DMS153 treated with DMSO at 0.1 percent for 48 hours (cell line): Measurements from ENCODE around the gene ZMYND8.
"Not testable (repeated sequence)": the region's sequence is repeated elsewhere in the genome, so short reads cannot be mapped to it uniquely, and the experiment has no call there.

ENCODE experiments used
- DNase-seq: peaks from one replicate; lab custom pipeline; 2025; ENCODE audit not compliant: unreplicated experiment; lab: John Stamatoyannopoulos, UW

The ZMYND8 gene

DNA sequence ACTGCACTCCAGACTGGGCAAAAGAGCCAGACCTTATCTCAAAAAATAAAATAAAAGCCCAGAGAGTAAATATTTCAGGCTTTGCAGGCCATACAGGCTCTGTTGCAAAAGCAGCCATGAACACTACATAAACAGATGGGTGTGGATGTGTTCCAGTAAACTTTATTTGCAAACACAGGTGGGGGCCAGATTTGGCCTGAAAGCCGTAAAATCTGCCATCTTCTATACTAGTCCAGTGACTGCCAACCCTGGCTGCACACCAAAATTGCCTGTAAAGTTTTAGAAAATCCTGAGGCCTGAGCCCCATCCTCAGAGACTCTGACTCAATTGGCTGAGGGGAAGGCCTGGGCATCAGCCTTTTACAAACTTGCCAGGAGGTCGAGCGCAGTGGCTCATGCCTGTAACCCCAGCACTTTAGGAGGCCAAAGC lies 103.6 kb downstream of the ZMYND8 start:
- DNase-seq: no peak

DNA sequence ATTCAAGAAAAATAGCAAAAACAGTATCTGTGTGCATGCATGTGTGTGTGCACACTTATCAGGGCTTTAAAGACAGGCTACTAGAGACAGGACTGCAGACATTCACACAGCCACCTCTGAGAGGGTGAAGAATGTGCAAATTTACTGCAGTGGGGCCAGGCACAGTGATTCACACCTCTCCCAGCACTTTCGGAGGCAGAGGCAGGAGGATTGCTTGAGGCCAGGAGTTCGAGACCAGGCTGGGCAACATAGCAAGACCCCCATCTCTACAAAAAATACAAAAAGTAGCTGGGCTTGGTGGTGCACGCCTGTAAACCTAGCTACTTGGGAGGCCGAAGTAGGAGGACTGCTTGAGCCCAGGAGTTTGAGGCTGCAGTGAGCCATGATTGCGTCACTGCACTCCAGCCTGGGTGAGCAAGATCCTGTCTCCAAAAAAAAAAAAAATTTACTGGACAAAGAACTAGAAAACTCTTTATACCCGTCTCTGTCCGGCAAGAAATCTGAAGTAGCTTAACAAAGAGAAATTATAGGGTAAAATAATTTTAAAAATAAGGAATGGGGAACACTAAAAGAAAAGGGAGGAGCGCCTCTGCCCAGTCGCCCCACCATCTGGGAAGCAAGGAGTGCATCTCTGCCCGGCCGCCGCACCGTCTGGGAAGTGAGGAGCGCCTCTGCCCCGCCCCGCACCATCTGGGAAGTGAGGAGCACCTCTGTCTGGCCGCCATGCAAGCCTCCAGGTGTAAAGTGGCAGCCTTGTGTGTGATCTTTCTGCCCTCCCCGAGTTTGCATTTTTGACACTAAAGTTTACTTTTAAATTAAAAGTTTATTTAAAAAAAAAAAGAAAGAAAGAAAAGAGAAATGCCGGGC lies 105.1 kb downstream of the ZMYND8 start:
- no peak for DNase-seq

- DNase-seq: no peak
These were observed 106.1 kb downstream of the ZMYND8 start for GRCh38 chr20:47250360-47250759.

DNA sequence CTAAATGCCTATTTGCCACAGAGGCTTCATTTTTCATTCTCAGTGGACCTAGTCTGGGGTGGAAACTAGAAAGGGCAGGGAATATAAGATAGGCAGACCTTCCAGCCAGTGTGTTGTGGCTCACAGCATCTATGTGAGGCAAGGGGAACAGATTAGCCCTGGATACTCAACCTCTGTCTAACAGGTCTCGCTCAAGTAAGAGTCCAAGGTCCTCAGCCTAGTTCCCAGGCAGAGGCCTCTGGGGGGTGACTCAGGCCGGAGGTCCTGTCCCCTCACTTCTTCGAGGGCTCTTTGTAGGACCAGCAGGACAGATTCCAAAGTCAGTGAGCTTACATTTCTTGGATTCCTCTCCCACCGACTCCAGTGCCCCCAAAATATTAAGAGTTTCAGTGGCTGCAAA lies 106.6 kb downstream of the ZMYND8 start:
- DNase-seq: no peak

GRCh38 chr20:47248448-47248966 lies 108.0 kb downstream of the ZMYND8 start:
- DNase-seq: no peak

- DNase-seq: no peak
These were observed 108.5 kb downstream of the ZMYND8 start for GRCh38 chr20:47247972-47248371.

DNA sequence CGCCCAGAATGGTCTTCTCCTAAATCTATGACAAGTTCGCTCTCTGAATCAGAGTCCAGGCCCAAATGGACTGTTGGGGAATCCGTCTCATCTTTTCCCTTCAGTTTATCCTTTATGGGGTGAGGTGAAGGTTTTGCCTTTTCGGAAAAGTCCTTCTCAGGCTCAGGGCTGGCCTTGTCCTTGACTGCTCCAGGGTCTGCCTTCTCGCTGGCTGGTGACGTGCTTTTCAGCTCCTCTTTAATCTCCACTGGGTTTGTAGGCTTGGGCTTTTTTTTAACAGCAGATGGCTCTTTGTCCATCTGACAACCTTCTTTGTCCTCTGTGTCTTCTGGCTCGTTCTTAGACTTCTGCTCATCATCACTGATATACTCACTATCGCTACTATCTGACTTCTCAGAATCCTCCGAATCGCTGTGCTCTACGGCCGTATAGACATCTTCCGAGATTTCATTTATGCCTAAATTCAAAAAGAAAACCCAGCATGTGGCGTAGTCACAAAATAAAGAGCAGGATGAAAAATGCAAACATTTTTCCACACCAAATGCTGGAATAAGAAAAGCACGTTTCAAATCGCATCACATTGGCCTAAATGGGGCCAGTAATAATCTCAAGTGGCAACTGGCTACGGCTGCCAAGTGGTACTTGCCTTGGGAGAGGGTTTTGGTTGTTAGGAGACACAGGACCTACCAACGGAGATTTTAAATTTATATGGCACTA lies 110.3 kb downstream of the ZMYND8 start:
- DNase-seq: no peak

GRCh38 chr20:47245166-47245565 lies 111.3 kb downstream of the ZMYND8 start:
- not testable (repeated sequence) for DNase-seq

DNA sequence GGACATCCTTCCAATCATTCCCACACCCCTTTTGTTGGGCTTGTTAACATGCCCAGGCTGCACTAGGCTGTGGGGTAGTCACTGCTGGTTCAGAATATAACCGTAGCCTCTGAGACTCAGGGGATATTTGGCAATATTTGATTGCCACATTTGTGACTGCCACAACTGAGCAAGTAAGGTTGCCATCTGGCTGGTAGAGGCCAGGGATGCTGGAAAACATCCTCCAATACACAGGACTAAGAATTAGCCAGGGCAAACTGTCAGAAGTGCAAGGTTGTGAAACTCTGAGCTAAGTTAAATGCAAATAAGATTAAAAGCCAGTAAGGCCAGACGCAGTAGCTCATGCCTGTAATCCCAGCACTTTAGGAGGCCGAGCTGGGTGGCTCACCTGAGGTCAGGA lies 112.0 kb downstream of the ZMYND8 start:
- no peak for DNase-seq

DNA sequence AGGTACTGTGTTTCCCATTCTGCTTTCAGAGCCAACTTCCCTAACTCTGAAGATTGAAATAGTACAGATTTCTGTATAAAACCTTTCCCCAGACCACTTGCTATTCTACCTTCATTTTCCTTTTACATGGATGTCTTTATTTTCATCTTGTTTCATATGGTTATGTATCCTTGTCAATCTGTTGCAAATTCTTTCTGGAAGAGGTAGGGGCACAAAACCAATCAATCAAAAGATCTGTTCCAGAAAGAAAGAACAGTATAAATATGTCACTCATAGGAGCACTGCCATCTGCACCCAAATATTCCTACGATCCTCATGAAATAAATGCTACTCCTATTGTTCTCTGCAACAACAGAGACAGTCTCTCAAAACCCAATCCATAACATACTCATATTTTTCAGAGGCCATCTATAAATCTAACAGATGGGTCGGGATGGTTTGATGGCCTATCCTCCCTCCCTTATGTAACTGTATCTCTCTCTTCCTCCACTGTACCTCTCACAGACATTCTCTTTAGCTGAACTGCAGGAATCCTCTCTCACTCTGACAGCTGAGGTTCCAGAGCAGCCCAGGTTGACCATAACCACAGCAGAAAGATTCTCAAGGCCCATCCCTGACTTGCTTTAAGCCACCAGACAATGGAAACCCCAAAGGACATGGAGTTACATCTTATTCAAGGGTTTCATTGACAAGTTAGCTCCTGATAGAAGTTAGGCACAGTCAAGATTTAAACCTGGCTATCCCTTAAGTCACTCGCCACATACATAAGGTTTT lies 112.8 kb downstream of the ZMYND8 start:
- DNase-seq: no peak

DNA sequence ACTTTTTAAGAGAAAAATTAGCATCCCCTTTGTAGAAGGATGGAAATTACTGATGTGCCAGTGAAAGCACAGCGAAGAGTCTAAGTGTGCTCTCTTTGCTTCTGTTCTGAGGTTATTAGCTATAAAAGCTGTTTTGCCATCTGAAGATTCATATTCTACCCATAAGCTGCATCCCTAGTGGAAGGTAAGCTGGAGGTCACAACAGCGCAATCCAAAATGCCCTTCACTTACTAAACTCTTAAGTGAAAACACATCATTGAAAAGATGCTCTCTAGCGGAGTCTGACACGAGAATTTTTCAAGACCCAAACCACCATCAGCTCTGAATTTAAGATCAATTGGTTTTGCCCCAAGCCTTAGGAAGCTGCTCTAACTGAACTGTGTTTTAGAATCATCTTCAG lies 113.5 kb downstream of the ZMYND8 start:
- no peak for DNase-seq

DNA sequence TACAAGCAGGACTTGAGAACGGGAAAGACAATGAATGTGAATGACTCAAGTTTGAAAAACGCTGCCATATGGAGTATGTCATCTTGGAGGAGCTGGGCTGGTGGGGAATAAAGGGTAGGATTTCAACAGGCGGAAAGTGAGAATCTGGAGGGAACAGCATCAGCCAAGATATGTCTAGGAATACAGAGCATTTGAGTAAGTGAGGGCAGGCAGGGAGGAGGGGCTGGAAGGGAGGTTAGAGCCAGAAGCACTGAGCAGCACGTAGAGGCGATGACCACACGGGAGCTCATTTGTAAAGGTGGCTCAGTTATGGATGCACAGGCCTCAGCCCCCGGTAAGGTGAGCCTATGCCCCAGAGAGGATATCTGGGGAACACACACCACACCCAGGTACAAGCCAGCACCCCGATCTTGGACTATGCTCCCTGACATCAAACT lies 115.1 kb downstream of the ZMYND8 start:
- DNase-seq: no peak

GRCh38 chr20:47240096-47240495 lies 116.4 kb downstream of the ZMYND8 start:
- not testable (repeated sequence) for DNase-seq

DNA sequence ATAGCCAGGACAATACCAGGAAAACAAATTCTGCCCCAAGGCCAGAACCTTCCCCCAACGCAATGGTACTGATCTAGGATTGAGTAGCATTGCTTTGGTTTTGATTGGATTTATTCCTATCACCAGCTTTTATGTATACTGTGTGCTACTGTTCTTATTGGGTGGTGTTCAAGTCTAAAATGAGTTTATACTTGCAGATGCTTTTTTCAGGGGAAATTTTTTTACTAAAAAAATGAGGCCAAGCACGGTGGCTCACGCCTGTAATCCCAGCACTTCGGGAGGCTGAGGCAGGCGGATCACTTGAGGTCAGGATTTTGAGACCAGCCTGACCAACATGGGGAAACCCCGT lies 116.8 kb downstream of the ZMYND8 start:
- DNase-seq: no peak

- no peak for DNase-seq
These were observed 117.5 kb downstream of the ZMYND8 start for GRCh38 chr20:47238780-47239718.

DNA sequence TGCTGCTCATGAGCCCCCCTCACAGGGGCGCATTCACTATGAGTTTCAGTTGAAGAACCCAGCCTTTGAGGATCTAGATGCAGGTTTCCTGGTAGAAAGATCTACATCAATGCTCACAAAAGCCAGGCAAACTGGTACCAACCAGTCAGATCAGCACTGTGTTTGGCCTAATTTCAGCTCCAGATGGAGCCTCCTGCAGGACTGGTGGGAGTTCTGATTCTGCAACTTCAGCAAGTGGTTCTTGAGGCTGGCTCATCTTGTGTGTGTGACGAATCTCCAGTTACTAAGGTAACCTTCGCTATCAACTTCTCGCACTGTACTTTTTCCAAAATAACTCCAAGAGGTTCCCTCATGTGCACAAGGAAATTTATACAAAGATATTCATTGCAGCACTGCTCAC lies 118.8 kb downstream of the ZMYND8 start:
- DNase-seq: no peak

GRCh38 chr20:47236639-47236900 lies 119.9 kb downstream of the ZMYND8 start:
- DNase-seq: no peak

- no peak for DNase-seq
These were observed 120.5 kb downstream of the ZMYND8 start for GRCh38 chr20:47235853-47236638.

DNA sequence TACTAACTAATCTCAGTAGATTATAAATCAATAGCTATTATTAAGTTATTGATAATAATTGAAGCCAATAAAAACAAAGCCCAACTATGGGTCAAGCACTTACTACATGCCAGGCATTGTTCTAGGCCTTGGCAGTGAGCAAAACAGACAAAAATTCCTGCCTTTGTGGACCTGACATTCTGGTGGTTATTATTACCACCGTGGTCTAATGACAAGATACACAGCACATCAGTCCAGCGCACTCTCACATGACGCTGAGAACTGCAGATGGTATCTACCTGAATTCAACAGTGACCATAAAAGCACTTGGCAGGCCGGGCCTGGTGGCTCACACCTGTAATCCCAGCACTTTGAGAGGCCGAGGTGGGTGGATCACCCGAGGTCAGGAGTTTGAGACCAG lies 121.4 kb downstream of the ZMYND8 start:
- DNase-seq: no peak
